ENCODE data around the gene CTSA.

The CTSA gene

DNA sequence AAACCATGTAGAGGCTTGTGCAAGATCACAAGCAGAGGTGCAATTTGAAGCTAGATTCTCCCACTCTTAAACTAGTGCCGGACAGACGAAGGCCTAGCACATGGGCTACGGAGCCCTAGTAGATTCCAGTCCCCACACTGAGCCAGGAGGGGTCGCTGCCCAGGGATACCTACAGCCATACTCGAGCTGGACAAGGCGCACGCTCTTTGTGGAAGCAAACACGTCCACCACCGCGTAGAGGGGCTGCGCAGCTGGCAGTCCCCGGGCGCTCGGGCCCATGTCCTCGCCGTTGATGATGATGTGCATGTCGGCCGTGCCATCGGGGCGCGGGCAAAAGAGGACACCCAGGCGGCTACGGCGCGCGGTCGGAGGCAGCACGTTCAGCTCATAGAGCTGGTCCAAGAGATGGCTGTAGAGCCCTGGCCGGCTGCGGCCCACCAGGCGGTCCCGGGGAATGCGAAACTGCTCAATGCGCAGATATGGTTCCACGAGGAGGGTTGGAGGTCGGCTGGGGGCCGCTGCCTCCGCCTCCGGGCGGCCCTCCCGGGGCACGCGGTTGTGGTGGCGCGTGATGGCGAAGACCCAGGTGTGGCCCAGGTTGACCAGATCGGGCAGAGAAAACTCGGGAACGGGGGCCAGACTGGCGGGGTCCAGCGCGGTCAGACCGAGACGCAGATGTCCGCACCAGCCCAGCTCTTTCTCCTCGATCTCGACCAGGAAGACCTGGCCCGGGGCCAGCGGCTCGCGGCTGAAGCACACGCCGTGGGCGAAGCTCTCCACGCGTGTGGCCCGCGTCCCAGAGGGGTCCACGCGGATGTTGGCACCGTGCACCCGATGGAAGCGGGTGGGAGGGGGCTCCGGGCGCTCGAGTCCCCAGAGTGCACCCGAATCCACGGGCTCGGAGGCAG, 804 bp upstream of the CTSA start:
- Histone ChIP-seq H3K4me2 (ENCODE audit: insufficient read depth, low read length, poor library complexity, severe bottlenecking) (peak overlapping the region; percentile 100), H2AK5ac (ENCODE audit: low read depth, low read length) (peak overlapping the region; percentile 81), H3K27me3 (ENCODE audit: control insufficient read depth in 3 of 3, insufficient read depth in 3 of 3, low read depth in 1 of 3, low read length in 3 of 3) (peaks cover 0 to 7% (median 0%) of the 10 kb centered on the region in 3 experiments), H2BK5ac (ENCODE audit: low read length) (peak overlapping the region; percentile 39), H2BK12ac (ENCODE audit: low read length) (no peak overlapping the region), H2AFZ (ENCODE audit: low read length) (peak overlapping the region; percentile 90), H2BK15ac (ENCODE audit: low read length) (no peak overlapping the region), H3K4me3 (ENCODE audit: low read length in 2 of 2) (peak overlapping the region; percentile 66 to 88), H3K23ac (ENCODE audit: low read depth, low read length, poor library complexity) (peak overlapping the region; percentile 96), H2BK120ac (ENCODE audit: low read depth, low read length) (peak overlapping the region; percentile 81), H3K18ac (ENCODE audit: low read length) (peak overlapping the region; percentile 93), H4K8ac (ENCODE audit: low read depth, low read length) (peak overlapping the region; percentile 43), H3K9ac (ENCODE audit: low read depth, low read length, poor library complexity) (peak overlapping the region; percentile 84), H3K36me3 (replicated peaks in 1 of 2; ENCODE audit: control insufficient read depth in 2 of 2, insufficient read depth in 2 of 2, low read length in 2 of 2) (peaks cover 5 to 43% of the 10 kb centered on the region in 2 donors), H3K79me1 (ENCODE audit: low read depth, low read length) (peaks cover 2% of the 10 kb centered on the region), H4K91ac (ENCODE audit: low read depth, low read length, poor library complexity) (no peak overlapping the region), H3K9me3 (replicated peaks in 1 of 2; ENCODE audit: control insufficient read depth in 2 of 2, insufficient read depth in 1 of 2, low read depth in 1 of 2, low read length in 2 of 2) (no peaks in the 10 kb centered on the region), H3K4me1 (ENCODE audit: control insufficient read depth in 2 of 2, insufficient read depth in 1 of 2, low read depth in 1 of 2, low read length in 2 of 2) (peaks cover 5 to 6% of the 10 kb centered on the region in 2 donors), H3K14ac (ENCODE audit: low read length) (peak overlapping the region; percentile 56), H3K4ac (ENCODE audit: low read length) (peak overlapping the region; percentile 76), H3K27ac (replicated peaks; ENCODE audit: low read length) (no peak overlapping the region)
- WGBS, 2 donors (ENCODE audit: extremely low coverage in 2 of 2, insufficient read length in 2 of 2, insufficient replicate concordance in 1 of 2): no CpG with 5 or more reads among the region's 79 CpGs
- DNase-seq (ENCODE audit: low spot score): peak; percentile 67

GRCh38 chr20:45892049-45892825, 1.1 kb downstream of the CTSA start:
- Histone ChIP-seq H4K91ac (ENCODE audit: low read depth, low read length, poor library complexity) (no peak overlapping the region), H3K79me1 (ENCODE audit: low read depth, low read length) (peaks cover 2% of the 10 kb centered on the region), H2AFZ (ENCODE audit: low read length) (peak overlapping the region; percentile 90), H3K18ac (ENCODE audit: low read length) (no peak overlapping the region), H3K9ac (ENCODE audit: low read depth, low read length, poor library complexity) (peak overlapping the region; percentile 12), H3K4me1 (ENCODE audit: control insufficient read depth in 2 of 2, insufficient read depth in 1 of 2, low read depth in 1 of 2, low read length in 2 of 2) (peaks cover 5 to 6% of the 10 kb centered on the region in 2 donors), H3K4ac (ENCODE audit: low read length) (no peak overlapping the region), H3K14ac (ENCODE audit: low read length) (no peak overlapping the region), H4K8ac (ENCODE audit: low read depth, low read length) (no peak overlapping the region), H2AK5ac (ENCODE audit: low read depth, low read length) (no peak overlapping the region), H2BK5ac (ENCODE audit: low read length) (peak overlapping the region; percentile 62), H3K27ac (replicated peaks; ENCODE audit: low read length) (no peak overlapping the region), H2BK120ac (ENCODE audit: low read depth, low read length) (no peak overlapping the region), H2BK12ac (ENCODE audit: low read length) (no peak overlapping the region), H3K4me3 (ENCODE audit: low read length in 2 of 2) (peak overlapping the region in 1 of 2 donors; percentile 66), H3K36me3 (replicated peaks in 1 of 2; ENCODE audit: control insufficient read depth in 2 of 2, insufficient read depth in 2 of 2, low read length in 2 of 2) (peaks cover 7 to 34% of the 10 kb centered on the region in 2 donors), H3K27me3 (ENCODE audit: control insufficient read depth in 3 of 3, insufficient read depth in 3 of 3, low read depth in 1 of 3, low read length in 3 of 3) (peaks cover 0 to 7% (median 0%) of the 10 kb centered on the region in 3 experiments), H3K23ac (ENCODE audit: low read depth, low read length, poor library complexity) (no peak overlapping the region), H3K9me3 (replicated peaks in 1 of 2; ENCODE audit: control insufficient read depth in 2 of 2, insufficient read depth in 1 of 2, low read depth in 1 of 2, low read length in 2 of 2) (no peaks in the 10 kb centered on the region), H3K4me2 (ENCODE audit: insufficient read depth, low read length, poor library complexity, severe bottlenecking) (no peak overlapping the region), H2BK15ac (ENCODE audit: low read length) (no peak overlapping the region)
- no CpG with 5 or more reads among the region's 9 CpGs for WGBS, 2 donors (ENCODE audit: extremely low coverage in 2 of 2, insufficient read length in 2 of 2, insufficient replicate concordance in 1 of 2)
- DNase-seq (ENCODE audit: low spot score): no peak

DNA sequence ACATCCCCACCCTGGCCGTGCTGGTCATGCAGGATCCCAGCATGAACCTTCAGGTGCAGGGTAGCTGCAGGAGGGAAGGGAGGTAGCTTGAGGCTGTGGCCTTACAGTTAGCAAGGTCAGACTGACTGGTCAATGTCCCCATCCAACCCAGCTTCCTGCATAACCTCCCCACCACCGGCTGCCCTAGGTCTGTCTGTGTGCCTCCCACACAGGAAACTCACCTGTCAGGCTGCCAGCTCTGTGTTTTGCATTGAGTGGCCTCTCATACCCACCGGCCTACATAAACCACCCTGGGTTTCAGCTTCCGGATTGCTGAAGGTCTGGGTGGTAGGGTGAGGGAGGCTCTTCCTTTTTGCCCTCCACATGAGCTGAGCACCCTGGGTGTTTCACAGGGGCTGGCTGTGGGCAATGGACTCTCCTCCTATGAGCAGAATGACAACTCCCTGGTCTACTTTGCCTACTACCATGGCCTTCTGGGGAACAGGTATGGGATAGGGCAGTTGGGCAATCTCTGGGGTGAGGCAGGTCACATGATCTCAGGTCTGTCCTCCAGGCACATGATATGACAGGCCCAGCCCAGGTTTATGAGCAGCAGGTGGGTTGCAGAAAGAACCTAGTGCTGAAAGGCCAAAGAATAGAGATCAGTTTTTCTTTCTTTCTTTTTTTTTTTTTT, 1.8 kb downstream of the CTSA start:
- Histone ChIP-seq H3K79me1 (ENCODE audit: low read depth, low read length) (peaks cover 2% of the 10 kb centered on the region), H3K18ac (ENCODE audit: low read length) (no peak overlapping the region), H2AFZ (ENCODE audit: low read length) (no peak overlapping the region), H3K27me3 (ENCODE audit: control insufficient read depth in 3 of 3, insufficient read depth in 3 of 3, low read depth in 1 of 3, low read length in 3 of 3) (peaks cover 0 to 7% (median 0%) of the 10 kb centered on the region in 3 experiments), H4K91ac (ENCODE audit: low read depth, low read length, poor library complexity) (no peak overlapping the region), H2BK120ac (ENCODE audit: low read depth, low read length) (no peak overlapping the region), H3K4ac (ENCODE audit: low read length) (no peak overlapping the region), H3K4me3 (ENCODE audit: low read length in 2 of 2) (no peak overlapping the region), H2AK5ac (ENCODE audit: low read depth, low read length) (no peak overlapping the region), H3K9me3 (replicated peaks in 1 of 2; ENCODE audit: control insufficient read depth in 2 of 2, insufficient read depth in 1 of 2, low read depth in 1 of 2, low read length in 2 of 2) (no peaks in the 10 kb centered on the region), H3K14ac (ENCODE audit: low read length) (no peak overlapping the region), H3K4me1 (ENCODE audit: control insufficient read depth in 2 of 2, insufficient read depth in 1 of 2, low read depth in 1 of 2, low read length in 2 of 2) (peaks cover 5 to 6% of the 10 kb centered on the region in 2 donors), H4K8ac (ENCODE audit: low read depth, low read length) (no peak overlapping the region), H3K36me3 (replicated peaks in 1 of 2; ENCODE audit: control insufficient read depth in 2 of 2, insufficient read depth in 2 of 2, low read length in 2 of 2) (peaks cover 13 to 36% of the 10 kb centered on the region in 2 donors), H2BK15ac (ENCODE audit: low read length) (no peak overlapping the region), H2BK12ac (ENCODE audit: low read length) (no peak overlapping the region), H3K27ac (replicated peaks; ENCODE audit: low read length) (no peak overlapping the region), H2BK5ac (ENCODE audit: low read length) (peak overlapping the region; percentile 62), H3K23ac (ENCODE audit: low read depth, low read length, poor library complexity) (no peak overlapping the region), H3K9ac (ENCODE audit: low read depth, low read length, poor library complexity) (peak overlapping the region; percentile 12), H3K4me2 (ENCODE audit: insufficient read depth, low read length, poor library complexity, severe bottlenecking) (no peak overlapping the region)
- WGBS, 2 donors (ENCODE audit: extremely low coverage in 2 of 2, insufficient read length in 2 of 2, insufficient replicate concordance in 1 of 2): no CpG with 5 or more reads among the region's 4 CpGs
- no peak for DNase-seq (ENCODE audit: low spot score)

All from neuronal stem cell (in vitro differentiated cells).